ENCODE data around the gene NHS.

GRCh38 chrX:17706676-17707075 is 331.7 kb downstream of the NHS start:
- TF ChIP-seq EZH2 (IDR thresholded peaks at IDR 0.05; ENCODE audit: insufficient read depth, low read length) = no peak
- TF ChIP-seq CTCF (IDR thresholded peaks at IDR 0.05; ENCODE audit: insufficient read depth, low read depth, low read length) = no peak
